NCI-H2081 (cell line): ENCODE data around the gene UTP25.

ENCODE experiments used
- DNase-seq, 2 experiments: peaks; one replicate each; lab custom pipeline; 2025; lab: John Stamatoyannopoulos, UW

UTP25 gene

GRCh38 chr1:209839875-209840546 is 12.2 kb downstream of the UTP25 start:
- DNase-seq: no peak

- DNase-seq: no peak
Measured at GRCh38 chr1:209840611-209841010, 12.8 kb downstream of the UTP25 start.

DNA sequence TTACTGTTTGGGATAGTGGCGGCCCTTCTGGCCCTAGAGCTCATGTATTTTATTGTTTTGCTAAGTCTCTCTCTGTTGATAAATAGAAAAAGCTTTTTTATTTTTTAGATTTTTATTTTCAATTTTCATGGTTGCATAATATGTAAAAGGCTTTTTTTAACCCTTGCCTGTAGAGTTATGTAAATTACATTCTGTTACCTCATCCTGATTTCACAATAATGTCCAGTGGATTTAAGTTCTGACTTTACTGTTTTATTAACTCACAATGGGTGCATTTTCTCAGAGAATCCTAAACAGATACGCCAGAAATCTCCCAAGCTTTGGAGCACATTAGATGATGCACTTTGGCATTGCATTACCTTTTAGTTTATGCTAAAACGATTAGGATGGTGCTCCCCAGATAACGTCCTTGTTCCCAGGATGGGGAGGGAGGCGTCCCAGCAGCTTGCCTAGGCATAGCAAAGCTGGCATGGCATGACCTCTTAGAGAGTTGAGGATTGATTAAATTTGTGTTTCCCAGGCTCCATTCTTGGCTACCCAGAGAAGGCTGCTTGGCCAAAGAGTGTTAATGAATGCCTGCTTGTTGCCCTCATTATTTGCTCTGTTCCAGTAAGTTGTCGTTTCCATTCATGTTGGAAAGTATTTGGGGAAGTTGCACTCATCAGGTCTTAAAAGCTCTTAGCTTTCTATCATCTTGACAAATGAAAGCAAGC is 17.1 kb downstream of the UTP25 start:
- DNase-seq: no peak

DNA sequence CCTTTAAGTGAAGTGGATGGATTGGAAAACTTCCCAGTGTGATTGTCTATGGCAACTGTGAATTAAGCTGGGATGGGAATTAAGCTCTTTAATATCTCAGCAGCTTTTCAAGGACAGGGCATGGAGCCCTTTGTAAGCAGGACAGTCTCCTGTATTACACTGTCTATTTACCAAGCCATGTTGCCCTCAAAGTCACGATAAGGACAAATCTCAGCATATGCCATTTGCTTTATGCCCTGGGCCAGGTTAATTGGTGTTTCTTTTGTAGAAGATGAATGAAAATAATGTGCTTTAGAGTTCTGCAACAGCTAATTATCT is 17.6 kb downstream of the UTP25 start:
- peak; percentile 69 to 87 for DNase-seq

GRCh38 chr1:209849388-209849787 is 21.6 kb downstream of the UTP25 start:
- DNase-seq: no peak

DNA sequence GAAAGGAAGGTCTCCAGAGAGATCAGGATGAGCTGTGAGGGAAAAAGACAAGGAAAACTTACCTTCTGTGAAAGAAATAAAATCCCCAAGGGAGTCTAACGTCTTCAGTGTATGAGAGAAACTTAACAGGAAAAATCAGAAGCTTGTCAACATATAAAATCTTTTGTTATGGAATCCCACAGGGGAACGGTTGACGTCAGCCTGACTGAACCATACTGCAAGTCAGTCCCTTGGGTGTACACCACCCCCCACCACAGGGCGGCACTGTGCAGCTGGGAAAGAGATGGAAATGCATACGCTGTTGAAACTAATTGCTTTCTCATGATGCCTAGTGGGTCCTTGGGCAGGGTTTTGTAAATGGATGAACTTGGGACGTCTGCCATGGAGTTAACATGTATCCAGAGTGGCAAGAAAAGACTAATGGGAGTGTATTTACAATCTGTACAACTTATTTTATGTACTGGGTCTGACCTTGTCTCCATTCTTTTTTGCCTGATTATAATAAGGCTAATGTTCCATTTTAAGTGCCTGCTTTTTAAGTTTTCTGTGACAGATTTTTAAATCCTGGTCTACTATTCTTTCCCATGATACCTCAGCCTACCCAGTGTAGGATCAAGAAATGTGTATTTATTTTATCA is 22.7 kb downstream of the UTP25 start:
- DNase-seq: peak; percentile 80 to 84

GRCh38 chr1:209853676-209854075 is 25.9 kb downstream of the UTP25 start:
- no peak for DNase-seq

DNA sequence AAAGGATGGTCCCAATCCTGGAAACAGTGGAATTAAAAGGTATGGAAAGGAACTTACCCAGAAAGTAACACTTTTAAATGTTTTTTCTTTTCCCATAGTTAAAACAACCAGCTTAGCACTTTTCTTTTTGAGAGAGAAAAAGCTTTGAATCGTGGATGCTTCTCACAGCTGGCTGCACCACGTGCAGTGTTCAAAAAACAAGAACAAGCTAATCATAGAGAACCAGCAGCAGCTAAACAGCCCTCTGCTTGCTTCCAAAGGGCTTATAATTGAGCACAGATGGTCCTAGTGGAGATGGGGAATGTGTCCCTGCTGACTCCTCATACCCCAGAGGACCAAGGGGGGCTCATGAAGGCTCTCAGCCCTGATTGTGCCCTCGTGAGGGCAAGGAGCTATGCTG is 26.4 kb downstream of the UTP25 start:
- DNase-seq: no peak

- no peak for DNase-seq
Measured at GRCh38 chr1:209855006-209855405, 27.2 kb downstream of the UTP25 start.

DNA sequence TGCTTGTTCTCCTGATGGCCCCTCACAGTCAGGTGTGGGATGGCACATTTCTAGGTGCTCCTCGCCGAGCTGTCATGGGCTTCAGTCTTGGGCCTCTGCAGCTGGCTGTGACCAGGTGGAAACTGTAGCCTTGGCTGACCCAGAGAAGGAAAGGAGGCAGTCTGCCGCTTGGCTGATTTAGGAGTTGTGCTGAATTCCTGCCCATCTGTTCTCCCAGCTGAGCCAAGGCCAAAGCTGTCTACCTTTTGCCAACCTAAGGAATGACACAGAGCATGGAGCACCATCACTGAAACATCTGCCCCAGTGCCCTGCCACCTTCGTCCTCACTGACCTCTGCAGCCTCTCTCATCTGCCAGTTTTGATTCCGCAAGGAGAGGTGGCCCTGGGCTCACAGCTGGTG is 27.9 kb downstream of the UTP25 start:
- DNase-seq: peak in 1 of 2 experiments; percentile 56

DNA sequence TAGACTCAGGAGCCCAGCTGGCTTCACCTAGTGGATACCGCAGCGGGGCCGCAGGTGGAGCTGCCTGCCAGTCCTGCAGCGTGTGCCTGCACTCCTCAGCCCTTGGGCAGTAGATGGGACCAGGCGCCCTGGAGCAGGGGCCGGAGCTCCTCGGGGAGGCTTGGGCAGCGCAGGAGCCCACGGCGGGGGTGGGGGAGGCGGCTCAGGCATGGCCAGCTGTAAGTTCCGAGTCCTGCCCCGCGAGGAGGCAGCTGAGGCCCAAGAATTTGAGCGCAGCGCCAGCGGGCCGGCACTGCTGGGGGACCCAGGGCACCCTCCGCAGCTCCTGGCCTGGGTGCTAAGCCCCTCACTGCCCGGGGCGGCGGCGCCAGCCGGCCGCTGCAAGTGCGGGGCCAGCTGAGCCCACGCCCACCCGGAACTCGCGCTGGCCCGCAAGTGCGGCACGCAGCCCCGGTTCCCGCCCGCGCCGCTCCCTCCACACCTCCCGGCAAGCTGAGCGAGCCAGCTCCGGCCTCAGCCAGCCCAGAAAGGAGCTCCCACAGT is 30.9 kb downstream of the UTP25 start:
- no peak for DNase-seq

GRCh38 chr1:209860293-209860881 is 32.6 kb downstream of the UTP25 start:
- DNase-seq: peak; percentile 86 to 94

- DNase-seq: no peak
Measured at GRCh38 chr1:209861242-209861641, 33.5 kb downstream of the UTP25 start.

DNA sequence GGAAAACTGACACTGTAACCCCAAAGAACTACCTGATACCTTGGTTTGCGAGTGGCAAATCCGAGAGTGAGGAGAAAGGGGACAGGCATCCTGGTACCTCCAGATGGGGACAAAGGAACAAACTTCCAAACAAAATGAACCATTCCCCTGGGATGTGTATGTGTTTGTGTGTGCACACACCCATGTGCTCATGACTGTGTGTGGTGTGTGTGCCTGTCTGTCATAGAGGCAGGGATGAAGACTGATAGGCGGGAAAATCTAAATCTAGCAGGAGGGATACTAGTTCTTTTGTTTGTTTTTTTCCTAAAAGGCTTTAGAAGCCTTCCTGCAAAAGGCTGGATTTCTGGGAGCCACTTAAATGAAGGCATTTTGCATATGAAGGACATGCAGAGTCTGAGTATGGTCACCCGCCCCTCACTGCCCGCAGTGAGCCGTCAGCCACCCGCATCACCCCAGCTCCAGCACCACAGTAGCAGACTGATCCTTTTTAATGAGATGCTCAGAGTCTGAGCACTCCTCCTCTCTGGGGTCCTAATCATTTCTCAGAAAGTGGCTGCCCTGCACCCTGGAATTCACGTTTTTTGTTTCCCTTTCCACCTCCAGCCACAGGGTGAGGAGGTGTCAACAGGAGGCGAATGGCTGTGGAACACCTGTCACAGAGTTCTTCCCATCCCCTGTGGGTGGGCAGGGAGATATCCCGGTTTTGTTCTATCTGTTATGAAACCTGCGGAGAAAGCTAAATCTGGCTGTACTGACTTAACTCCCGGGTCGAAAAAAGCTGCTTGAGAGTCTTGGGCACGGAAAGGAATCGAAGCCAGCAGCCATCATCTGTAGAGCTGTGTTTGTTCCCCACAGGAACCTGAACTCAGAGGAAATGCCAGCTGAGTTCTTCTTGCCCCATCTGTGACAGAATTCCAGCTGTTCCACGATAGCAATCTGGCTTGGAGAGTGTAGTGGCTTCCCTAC is 34.9 kb downstream of the UTP25 start:
- DNase-seq: no peak

DNA sequence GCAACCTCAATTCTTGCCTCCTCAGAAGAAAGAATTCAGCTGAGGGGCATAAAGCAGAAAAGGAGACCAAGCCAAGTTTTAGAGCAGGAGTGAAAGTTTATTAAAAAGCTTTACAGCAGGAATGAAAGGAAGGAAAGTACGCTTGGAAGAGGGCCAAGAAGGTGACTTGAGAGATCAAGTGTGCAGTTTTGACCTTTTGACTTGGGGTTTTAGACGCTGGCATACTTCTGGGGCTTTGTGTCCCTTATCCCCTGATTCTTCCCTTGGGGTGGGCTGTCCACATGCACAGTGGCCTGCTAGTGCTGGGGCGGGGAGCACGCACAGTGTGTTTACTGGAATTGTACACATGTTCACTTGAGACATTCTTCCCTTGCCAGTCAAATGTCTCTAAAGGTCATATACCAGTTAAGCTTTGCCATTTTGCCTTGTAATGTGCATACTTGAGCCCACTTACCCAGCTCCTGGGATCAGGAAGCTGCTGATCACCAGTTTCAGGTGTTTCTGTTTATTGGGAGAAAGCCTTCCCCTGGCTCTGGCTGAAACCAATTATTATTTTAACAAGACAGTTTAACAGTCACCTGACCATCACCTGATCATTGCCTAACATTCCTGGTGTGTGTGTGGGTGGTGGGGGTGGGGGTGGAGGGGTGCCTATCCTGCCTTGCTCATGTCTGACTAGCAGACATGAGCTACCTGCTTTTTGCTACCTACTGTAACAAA is 36.2 kb downstream of the UTP25 start:
- no peak for DNase-seq

DNA sequence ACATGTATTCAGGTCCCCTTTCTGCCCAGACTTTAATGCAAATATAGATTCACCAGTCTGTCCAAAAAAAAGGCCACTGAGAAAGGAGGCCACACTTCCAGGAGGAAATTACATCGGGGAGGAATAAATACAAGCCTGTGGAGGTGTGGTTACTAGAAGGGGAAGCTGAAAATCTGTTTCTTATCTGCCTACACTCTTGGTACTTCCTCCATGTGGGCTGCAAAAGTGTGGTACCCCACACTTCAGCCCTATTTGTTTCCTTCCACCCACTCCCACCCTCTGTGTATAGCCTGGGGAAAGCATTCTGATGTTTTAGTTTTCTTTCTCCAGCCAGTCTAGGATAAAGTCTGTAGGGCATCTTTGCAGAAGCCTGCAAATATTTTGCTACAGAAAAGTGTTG is 38.4 kb downstream of the UTP25 start:
- DNase-seq: no peak

DNA sequence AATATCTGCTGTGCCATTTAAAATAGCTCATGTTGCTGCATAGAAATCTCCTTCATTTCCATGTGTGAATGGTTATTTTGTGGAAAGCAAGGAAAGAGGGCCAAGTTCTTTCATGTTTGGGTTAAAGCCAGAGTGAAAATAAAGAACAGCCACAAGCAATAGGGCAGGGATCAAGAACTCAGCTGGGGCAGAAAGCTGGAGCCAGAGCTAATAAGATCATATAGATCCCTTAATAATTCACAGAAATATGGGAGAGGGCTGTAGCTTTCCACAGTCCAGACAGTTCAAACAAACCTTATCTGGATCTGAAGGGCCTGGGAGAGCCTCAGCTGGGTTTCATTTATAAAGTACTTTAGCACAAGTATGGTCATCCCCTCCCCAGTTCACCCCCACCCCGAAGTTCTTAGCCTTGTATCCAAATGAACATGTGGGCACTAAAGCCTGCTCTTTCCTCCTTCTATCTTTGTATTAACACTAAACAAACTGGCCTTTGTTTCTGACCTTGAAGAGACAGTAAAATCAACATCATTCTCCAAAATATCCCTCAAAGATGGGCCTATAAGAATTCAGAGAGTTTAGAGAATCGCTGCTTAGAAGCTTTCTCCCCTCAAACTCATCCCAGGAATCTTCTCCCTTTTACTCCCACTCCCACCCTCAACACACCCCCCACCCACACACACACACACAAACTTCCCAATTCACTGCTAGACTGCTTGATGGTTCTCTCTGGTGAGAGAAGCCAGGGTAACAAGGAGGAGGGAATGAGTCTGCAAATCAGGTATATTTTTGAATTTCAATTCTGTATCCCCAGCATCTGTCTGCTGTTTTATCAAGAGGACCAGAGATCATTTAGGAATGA is 41.7 kb downstream of the UTP25 start:
- DNase-seq: no peak

- DNase-seq: no peak
Measured at GRCh38 chr1:209870151-209870831, 42.5 kb downstream of the UTP25 start.

DNA sequence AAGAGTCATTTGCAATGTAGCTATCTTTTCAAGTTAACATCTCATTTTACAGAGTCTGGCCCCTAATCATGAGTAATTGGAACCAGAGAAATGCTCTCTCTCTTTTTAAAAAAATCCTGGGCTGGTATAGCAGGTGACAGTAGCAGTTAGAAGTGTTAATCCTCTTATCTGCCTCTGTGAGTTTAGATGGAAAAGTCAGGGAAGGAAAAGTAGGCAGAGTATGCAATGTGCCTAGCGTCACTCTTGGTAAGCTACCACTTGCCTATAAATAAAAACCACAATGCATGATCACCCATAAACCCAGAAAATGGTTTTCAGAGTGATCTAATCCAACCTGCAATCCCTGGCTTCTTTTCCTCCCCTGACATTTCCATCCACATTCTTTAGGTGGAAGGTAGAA is 43.2 kb downstream of the UTP25 start:
- DNase-seq: no peak
